T follicular helper cell (primary cell): ENCODE data around the gene DNAH9.
A peak's percentile ranks its signal among the peaks of the same experiment; 100 is the strongest.

Source experiments
- DNase-seq: peaks from one replicate; pipeline ENCODE4 v3.0.0-alpha.2; 2020; ENCODE audit warnings: low read depth

The DNAH9 gene

DNA sequence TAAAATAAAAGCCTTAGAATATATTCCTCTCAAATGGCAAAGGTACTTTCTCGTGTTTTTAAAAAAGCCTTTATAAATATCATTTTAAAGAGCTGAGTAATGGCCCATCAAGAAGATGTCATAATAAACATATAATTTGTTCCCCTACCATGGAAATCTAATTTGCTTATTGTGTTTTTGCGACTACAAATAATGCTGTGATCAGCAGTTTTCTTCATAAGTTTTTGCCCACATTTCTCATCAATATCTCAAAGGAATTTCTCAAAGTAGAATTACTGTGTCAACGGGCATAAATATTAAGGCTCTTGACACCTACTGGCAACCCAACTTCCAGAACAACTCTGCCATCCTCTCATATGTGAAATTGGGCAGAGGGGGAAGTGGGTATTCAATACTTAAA lies 381.5 kb downstream of the DNAH9 start:
- no peak for DNase-seq

DNA sequence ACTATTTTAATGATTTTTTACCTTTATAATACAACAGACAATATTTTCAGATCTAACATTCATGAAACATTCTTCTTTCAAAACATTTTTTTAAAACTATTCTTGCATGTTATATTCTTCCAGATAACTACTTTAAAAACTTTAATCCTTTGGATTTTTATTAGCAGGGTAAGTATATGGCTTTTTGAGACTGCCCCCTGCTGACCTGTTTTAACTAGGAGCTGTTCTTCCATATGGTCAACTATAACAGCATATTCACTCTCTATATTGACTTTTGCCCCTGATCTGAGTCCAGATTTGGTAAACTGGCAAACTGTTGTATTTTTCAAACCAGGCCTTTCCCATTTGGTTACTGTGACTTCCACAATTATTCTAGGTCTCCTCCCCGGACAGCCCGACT lies 382.5 kb downstream of the DNAH9 start:
- no peak for DNase-seq

DNA sequence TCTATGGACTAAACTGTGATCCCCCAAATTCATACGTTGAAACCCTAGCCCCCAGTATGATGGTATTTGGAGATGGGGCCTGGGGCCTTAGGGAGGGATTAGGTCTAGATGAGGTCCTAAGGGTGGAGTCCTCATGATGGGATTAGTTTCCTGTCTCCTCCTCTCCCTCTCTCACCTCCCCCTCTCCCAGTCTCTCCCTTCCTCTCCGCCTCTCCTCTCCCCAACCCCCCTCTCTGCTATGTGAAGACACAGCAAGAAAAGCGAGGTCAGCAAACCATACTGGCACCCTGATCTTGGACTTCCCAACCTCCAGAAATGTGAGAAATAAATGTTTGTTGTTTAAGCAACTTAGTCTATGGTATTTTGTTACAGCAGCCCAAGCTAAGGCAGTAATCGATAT lies 383.6 kb downstream of the DNAH9 start:
- no peak for DNase-seq

DNA sequence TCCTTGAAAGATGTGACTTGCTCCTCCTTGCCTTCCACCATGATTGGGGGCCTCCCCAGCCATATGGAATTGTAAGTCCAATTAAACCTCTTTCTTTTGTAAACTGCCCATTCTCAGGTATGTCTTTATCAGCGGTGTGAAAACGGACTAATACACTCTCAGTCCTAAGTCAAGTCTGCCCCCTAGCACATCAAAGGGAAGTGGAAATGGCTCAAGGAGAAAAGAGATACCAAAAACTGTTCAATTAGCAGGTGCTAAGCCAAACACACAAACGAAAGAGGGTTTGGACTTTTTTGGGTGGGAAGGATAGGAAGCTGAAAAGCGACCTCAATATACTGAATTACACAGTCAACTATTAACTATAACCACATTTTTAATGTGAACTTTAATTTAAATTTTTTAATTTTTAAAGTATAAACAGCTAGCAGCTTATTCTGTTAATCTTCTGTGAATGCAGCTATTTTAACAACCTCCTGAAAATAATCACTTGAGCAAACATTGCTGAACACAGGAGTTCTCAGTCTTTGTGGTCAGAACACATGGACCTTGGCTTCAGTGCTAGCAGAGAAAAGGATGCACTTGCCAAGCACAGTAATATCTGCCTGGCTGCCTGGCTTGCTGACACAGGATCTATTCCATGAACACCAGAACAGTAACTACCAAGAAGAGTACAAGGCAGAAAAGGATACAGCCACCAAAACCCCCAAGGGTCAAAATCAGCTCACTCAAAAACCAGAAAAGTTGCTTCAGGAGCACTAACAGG lies 388.1 kb downstream of the DNAH9 start:
- DNase-seq = no peak

DNA sequence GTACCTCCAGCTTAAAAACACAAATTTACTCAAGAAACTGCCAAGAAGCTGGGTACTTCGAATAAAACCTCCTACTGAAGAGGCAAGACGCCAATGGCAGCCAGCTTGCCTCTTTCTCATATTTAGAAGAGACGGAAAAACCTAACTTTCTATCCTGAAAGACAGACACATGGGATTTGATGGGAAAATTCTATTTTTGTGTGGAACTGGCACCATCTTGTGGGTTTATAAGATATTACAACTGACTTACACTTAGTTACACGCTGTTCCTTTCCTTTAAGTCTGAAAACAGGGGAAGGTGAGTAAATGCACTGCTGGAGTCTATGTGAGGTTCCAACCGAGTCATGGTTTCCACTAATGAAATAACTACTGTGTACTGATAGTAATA lies 388.7 kb downstream of the DNAH9 start:
- no peak for DNase-seq

DNA sequence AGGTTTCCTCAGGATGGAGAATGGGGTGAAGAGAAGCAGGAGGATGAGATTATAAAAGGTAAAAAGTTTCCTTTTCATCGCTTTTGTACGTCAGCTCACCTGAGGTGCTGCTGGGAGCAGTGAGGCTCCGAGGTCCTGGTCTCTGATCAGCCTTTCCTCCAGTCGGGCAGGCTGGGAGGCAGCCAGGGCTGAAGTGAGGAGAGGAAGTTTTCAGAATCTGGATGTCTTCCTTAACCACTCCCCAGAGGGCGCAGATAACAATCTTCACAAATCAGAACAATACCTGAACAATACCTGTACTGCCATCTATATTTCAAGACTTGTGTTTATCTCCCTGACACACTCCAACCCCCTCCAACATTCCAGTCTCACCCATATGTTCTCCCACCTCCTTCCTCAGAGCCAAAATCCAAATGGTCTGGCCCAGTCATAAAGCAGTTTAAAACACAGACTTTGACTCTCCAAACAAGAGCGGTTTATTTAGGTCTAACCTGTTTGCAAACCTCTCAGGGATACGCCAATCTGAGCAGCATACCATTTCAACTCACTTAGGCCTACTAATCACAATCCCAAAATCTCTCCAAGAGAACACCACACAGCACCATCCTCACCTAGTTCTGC lies 392.2 kb downstream of the DNAH9 start:
- DNase-seq = no peak

DNA sequence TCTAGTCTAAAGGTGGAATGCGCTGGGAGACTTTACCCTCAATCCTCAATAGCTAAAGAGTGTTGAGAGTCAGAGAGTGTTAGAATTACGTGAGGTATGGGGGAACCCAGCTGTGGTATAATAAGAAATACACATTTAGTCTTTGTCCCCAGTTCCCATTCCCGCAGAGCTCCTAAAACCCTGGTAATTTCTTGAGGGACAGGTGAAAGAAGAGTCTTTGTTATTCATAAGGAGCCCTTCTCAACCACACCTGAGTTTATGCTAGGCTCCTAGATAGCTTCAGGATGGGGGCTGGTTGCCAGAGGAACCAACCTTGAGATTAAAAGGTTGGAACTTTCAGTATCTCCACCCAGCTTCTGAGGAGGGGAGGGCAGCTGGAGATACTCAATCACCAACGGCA lies 393.2 kb downstream of the DNAH9 start:
- DNase-seq = no peak

DNA sequence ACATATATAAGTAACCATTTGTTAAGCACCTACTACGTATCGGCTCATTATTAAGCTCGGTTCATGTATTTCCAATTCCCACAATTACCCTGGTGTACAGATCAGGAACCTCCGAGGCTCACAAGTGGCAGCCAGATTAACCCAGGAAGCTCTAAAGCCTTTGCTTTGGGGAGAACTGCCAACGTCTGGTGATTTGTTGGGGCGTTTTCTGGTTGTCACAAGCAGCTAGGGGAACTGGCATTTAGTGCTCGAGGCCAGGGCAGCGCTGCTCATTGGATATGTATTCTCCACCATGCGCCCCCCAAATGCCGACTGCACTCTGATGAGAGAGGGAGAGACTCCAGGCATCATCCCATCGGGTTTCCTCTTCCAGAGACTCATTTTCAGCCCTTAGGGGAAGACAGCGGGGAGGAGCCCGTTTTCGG lies 398.5 kb downstream of the DNAH9 start:
- DNase-seq = peak; percentile 6

DNA sequence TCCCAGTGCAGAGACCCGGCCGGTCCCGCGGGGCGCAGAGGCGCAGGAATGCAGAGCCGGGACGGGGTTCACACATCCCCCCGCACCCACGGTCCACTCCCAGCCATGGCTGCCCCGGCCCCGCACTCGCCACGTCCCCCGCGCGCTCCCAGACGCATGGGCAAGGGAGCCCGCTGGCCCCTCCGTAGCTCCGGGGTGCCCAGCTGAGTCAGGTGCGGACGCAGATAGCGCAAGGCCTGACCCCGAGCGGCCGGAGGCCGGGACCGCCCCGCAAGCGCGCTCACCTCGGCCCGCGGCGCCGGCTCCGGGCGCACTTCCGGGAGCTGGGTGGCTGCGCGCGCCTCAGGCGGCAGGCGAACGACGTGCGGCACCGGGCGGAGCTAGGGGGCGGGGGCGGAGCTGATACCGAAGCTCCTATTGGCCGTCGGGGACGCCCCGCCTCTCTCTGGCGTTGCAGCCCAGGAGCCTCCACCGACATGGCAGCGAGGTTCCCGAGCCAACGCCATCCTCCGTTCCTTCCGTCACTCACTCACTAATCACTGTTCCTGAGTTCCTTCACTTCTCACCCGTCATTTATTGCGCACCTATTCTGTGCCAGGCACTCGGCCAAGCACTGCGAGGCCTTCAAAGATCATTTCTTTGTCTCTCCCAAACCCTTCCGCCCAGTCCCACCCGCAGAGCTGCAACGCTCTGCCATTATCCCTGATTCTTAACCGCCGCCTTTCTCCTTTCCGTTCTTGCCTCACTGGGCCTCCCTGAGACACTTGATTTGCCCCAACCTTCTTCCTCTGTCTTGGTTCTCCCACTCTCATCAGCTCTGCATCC lies 399.1 kb downstream of the DNAH9 start, which contains the start of gene ZNF18:
ZNF18 (minus strand) TSS at position 329 of the 825 bp plus-strand sequence. CDS start 4,646 bp downstream, outside the sequence.
- peak; percentile 92 for DNase-seq

DNA sequence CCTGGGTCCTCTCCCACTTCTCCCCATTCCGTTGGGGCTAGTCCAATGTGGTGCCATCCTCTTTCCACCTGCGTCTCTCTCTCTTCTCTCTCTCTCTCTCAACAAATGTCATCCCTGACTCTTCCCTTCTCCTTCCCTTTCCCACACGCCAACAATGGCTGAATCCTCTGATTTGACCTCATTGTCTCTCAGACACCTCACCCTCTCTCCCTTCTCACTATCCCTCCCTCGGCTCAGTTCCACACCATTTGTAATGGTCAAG lies 399.6 kb downstream of the DNAH9 start:
- DNase-seq = no peak

DNA sequence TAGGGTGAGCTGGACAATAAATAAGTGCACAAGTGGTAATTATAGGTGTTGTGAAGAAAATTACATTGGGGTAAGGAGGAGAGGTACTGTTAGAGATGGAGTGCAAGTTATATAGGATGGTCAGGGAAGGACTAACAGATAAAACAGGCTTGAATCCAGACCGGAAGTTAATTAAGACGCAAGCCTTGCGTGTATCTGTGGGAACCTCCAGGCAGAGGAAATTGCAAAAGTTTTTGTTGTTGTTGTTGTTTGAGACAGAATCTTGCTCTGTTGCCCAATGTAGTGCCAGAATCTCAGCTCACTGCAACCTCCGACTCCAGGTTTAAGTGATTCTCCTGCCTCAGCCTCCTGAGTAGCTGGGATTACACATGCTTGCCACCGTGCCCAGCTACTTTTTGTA lies 401.4 kb downstream of the DNAH9 start:
- no peak for DNase-seq

DNA sequence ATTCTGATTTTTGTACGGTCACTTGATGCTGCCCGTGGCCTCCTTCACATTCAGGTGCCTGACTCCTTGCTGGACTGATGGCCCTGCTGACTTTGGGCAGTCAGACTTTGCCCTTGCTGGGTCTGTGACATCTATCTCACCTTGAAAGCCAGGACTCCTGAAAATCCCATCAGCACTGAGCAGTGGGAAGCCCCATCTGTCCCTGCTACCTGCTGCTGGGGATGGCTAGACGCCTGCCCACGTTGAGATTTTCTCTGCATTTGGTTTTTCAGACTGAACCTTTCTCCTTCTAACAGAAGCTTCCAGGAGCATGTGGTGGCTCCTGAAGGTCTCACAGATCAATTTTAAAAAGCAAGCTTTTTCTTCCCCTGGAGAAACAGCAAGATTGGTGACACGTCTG lies 409.2 kb downstream of the DNAH9 start:
- DNase-seq = no peak
